HG03060 (cell line): ENCODE data around the gene KRTAP10-11.
"Not testable (repeated sequence)": the region's sequence is repeated elsewhere in the genome, so short reads cannot be mapped to it uniquely, and the experiment has no call there.

ENCODE experiments used
- ATAC-seq: cut with Tn5 transposase; IDR thresholded peaks from one replicate; pipeline ENCODE4 v1.9.1; 2021; ENCODE audit warnings: low read depth, moderate number of reproducible peaks; ENCODE audit not compliant: unreplicated experiment

The KRTAP10-11 gene

GRCh38 chr21:44661567-44661966 lies 15.4 kb downstream of the KRTAP10-11 start:
- ATAC-seq, result not testable (repeated sequence)

- no peak for ATAC-seq
Observed at GRCh38 chr21:44664691-44665090, 18.5 kb downstream of the KRTAP10-11 start.

- no peak for ATAC-seq
Observed at GRCh38 chr21:44666401-44667320, 20.4 kb downstream of the KRTAP10-11 start, which contains the start of gene KRTAP12-2. Gene KRTAP12-2, minus strand, starts transcription at chr21:44666927. Its CDS starts 41 bp downstream, at chr21:44666886.

- no peak for ATAC-seq
Observed at GRCh38 chr21:44667612-44668011, 21.4 kb downstream of the KRTAP10-11 start.

GRCh38 chr21:44670642-44671432 lies 24.6 kb downstream of the KRTAP10-11 start:
- no peak for ATAC-seq

- ATAC-seq, result no peak
Observed at GRCh38 chr21:44671911-44672310, 25.7 kb downstream of the KRTAP10-11 start.

GRCh38 chr21:44677881-44678280 lies 31.7 kb downstream of the KRTAP10-11 start:
- ATAC-seq, result no peak

GRCh38 chr21:44681152-44681551 lies 34.9 kb downstream of the KRTAP10-11 start:
- ATAC-seq, result no peak

GRCh38 chr21:44681861-44682579 lies 35.8 kb downstream of the KRTAP10-11 start, which contains the start of gene KRTAP12-1:
Gene KRTAP12-1, minus strand, starts transcription at chr21:44682163. Its CDS starts 40 bp downstream, at chr21:44682123.
- ATAC-seq, result no peak

- ATAC-seq, result no peak
Observed at GRCh38 chr21:44682580-44683151, 36.5 kb downstream of the KRTAP10-11 start.

- ATAC-seq, result no peak
Observed at GRCh38 chr21:44684077-44684476, 37.9 kb downstream of the KRTAP10-11 start.

- ATAC-seq, result no peak
Observed at GRCh38 chr21:44684483-44684882, 38.3 kb downstream of the KRTAP10-11 start.

GRCh38 chr21:44685050-44685449 lies 38.8 kb downstream of the KRTAP10-11 start:
- not testable (repeated sequence) for ATAC-seq

GRCh38 chr21:44686000-44686781 lies 40.0 kb downstream of the KRTAP10-11 start:
- no peak for ATAC-seq

- no peak for ATAC-seq
Observed at GRCh38 chr21:44686843-44687561, 40.8 kb downstream of the KRTAP10-11 start.

GRCh38 chr21:44687671-44688070 lies 41.5 kb downstream of the KRTAP10-11 start:
- no peak for ATAC-seq

- ATAC-seq, result not testable (repeated sequence)
Observed at GRCh38 chr21:44689740-44690139, 43.5 kb downstream of the KRTAP10-11 start.

GRCh38 chr21:44691686-44692085 lies 45.5 kb downstream of the KRTAP10-11 start:
- no peak for ATAC-seq
